Tibial nerve (tissue), 4 donors: Measurements from ENCODE around the gene PLXNA4. TPM values are rescaled to one million over a fixed set of nuclear protein-coding genes. Genes with fewer than 3 reads are reported as not detected.

Experiments used
- DNase-seq, 2 donors: peaks; one replicate each; pipeline ENCODE4 v3.0.0-alpha.2; 2019; ENCODE audit warnings: low spot score in 2 of 2
- H3K27ac ChIP-seq, 4 donors: fragments of 200-600 bp; sonication (generic) in 3 of 4; one replicate each; pipeline ENCODE4 v1.5.1; 2017 to 2019; ENCODE audit warnings: mild to moderate bottlenecking in 1 of 4
- H3K27me3 ChIP-seq, 2 donors: fragments of 200-600 bp; sonication (generic) in 1 of 2; one replicate each; pipeline versions ENCODE4 v1.5.1 to v1.6.0; 2017 to 2019
- H3K36me3 ChIP-seq, 3 donors: fragments of 200-600 bp; sonication (generic); one replicate each; pipeline ENCODE4 v1.5.1; 2018 to 2019
- H3K4me1 ChIP-seq, 4 donors: fragments of 200-600 bp; sonication (generic) in 3 of 4; one replicate each; pipeline ENCODE4 v1.5.1; 2017 to 2019
- H3K4me3 ChIP-seq, 4 donors: fragments of 200-600 bp; sonication (generic) in 3 of 4; one replicate each; pipeline ENCODE4 v1.5.1; 2017 to 2019; ENCODE audit warnings: mild to moderate bottlenecking in 1 of 4, moderate library complexity in 1 of 4
- H3K9me3 ChIP-seq, 4 donors: fragments of 200-600 bp; sonication (generic) in 3 of 4; one replicate each; pipeline ENCODE4 v1.5.1; 2017 to 2019
- CTCF ChIP-seq, 5 experiments: fragments of 200-600 bp in 3 of 5; fragments of 450-650 bp in 2 of 5; sonication (generic) in 3 of 5; IDR thresholded peaks; one replicate each; pipeline ENCODE4 v1.5.1; 2016 to 2019; ENCODE audit warnings: antibody characterized with exemption in 5 of 5, mild to moderate bottlenecking in 3 of 5, moderate library complexity in 2 of 5
- EP300 ChIP-seq, 2 donors: sonication (generic); formaldehyde crosslinking; IDR thresholded peaks; one replicate each; pipeline ENCODE4 v1.6.1; 2017; ENCODE audit warnings: antibody characterized with exemption in 2 of 2, mild to moderate bottlenecking in 1 of 2
- POLR2A ChIP-seq, 2 donors: fragments of 450-650 bp; IDR thresholded peaks; one replicate each; pipeline ENCODE4 v1.6.1; 2017; ENCODE audit warnings: antibody characterized with exemption in 2 of 2, mild to moderate bottlenecking in 2 of 2, moderate library complexity in 2 of 2
- WGBS, 2 donors: methylation state at CpG; one replicate each; pipeline ENCODE4 v1.1.5; 2018; 5-methylcytosine and 5-hydroxymethylcytosine counted together
- total RNA-seq, 4 donors: library from RNA; depleted of rRNA; stranded (reverse); fragments of >200 nt; gene quantifications; one replicate each; pipeline ENCODE4 v1.1.0, GENCODE V29; 2016

The PLXNA4 gene
- total RNA-seq, 4 donors from 2014 or later, result 12.6 to 32.4 (median 13.7) TPM

- peaks cover 0 to 20% (median 4%) of the 10 kb centered on the region in 4 donors for H3K4me1 ChIP-seq
- no peak overlapping the region for H3K4me3 ChIP-seq
- H3K9me3 ChIP-seq, result no peaks in the 10 kb centered on the region
- DNase-seq, result no peak
- no peak overlapping the region for H3K27ac ChIP-seq
- no peaks in the 10 kb centered on the region for H3K36me3 ChIP-seq
- H3K27me3 ChIP-seq, result no peaks in the 10 kb centered on the region
- TF ChIP-seq CTCF (IDR thresholded peaks at IDR 0.05) (no peak), POLR2A (IDR thresholded peaks at IDR 0.05) (no peak), EP300 (IDR thresholded peaks at IDR 0.05) (no peak)
- WGBS, 2 donors, result 78 to 86% methylated on average over 4 of the region's 4 CpGs
Measured at GRCh38 chr7:132373879-132374278, 202.4 kb downstream of the PLXNA4 start.

DNA sequence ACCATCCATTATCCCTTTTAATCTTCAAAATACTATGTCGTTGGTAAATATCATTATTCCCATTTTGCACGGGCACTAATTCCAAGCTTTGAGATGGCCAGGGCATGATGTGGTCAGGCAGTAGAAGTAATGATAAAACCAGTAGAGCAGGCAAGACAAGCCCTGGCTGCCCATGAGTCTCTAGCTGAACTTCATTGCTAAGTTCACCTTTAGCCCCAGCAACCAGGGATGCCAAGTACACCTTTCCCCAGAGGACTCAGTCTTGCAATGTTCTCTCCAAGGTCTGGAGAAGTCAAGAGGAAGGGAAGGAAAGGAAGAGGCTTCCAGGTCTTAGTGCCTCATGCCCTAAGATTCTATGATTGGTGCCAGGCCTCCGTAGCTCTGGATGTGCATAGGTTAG, 203.2 kb downstream of the PLXNA4 start:
- Histone ChIP-seq H3K4me3 (no peak overlapping the region), H3K9me3 (no peaks in the 10 kb centered on the region), H3K36me3 (no peaks in the 10 kb centered on the region), H3K4me1 (peaks cover 0 to 20% (median 4%) of the 10 kb centered on the region in 4 donors), H3K27me3 (no peaks in the 10 kb centered on the region), H3K27ac (no peak overlapping the region)
- 87 to 97% methylated on average over 3 of the region's 3 CpGs for WGBS, 2 donors
- DNase-seq, result no peak
- no peak for TF ChIP-seq POLR2A (IDR thresholded peaks at IDR 0.05)
- no peak for TF ChIP-seq CTCF (IDR thresholded peaks at IDR 0.05)
- no peak for TF ChIP-seq EP300 (IDR thresholded peaks at IDR 0.05)

- Histone ChIP-seq H3K36me3 (no peaks in the 10 kb centered on the region), H3K27ac (no peak overlapping the region), H3K4me1 (peaks cover 0 to 11% (median 4%) of the 10 kb centered on the region in 4 donors), H3K9me3 (no peaks in the 10 kb centered on the region), H3K4me3 (no peak overlapping the region), H3K27me3 (no peaks in the 10 kb centered on the region)
- DNase-seq, result no peak
- 94 to 99% methylated on average over 3 of the region's 3 CpGs for WGBS, 2 donors
- TF ChIP-seq POLR2A (IDR thresholded peaks at IDR 0.05) (no peak), CTCF (IDR thresholded peaks at IDR 0.05) (no peak), EP300 (IDR thresholded peaks at IDR 0.05) (no peak)
Measured at GRCh38 chr7:132371948-132372347, 204.3 kb downstream of the PLXNA4 start.

DNA sequence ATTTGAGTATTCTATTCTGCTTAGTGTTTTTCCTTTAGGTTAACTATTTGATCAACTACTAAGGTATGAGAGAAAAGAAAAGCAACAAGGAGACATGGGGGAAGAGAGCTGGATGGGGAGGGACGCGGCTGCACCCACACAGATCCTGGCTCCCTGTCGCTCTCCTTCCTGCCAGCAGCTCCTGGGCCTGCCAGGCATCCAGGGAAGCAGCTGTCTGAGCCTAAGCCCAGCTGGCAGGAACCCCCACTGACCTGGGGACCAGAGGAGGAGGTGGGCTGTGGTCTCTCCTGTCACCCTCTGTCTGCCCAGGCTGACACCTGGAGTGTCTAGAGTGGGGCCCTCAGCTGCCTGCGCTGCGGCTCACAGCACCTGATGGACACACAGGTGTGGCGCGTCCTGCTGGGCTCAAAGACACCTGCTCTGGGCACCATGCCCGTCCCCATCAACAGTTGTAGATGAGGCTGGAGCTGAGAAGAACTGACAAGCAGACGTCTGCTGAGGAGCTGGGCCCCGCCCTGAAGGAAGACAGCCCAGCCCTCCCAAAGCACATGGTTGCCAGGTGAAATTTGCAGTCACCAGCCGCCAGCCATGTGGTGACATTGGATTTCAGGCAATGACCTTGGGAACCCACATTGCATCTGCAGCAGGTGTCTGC, 207.9 kb downstream of the PLXNA4 start:
- H3K36me3 ChIP-seq, result no peaks in the 10 kb centered on the region
- no peaks in the 10 kb centered on the region for H3K4me1 ChIP-seq
- no peaks in the 10 kb centered on the region for H3K27me3 ChIP-seq
- H3K4me3 ChIP-seq, result no peak overlapping the region
- TF ChIP-seq CTCF (IDR thresholded peaks at IDR 0.05), result no peak
- TF ChIP-seq EP300 (IDR thresholded peaks at IDR 0.05), result no peak
- no peak for TF ChIP-seq POLR2A (IDR thresholded peaks at IDR 0.05)
- no peak overlapping the region for H3K27ac ChIP-seq
- H3K9me3 ChIP-seq, result no peaks in the 10 kb centered on the region
- no peak for DNase-seq
- 87 to 88% methylated on average over 6 to 9 of the region's 11 CpGs for WGBS, 2 donors

DNA sequence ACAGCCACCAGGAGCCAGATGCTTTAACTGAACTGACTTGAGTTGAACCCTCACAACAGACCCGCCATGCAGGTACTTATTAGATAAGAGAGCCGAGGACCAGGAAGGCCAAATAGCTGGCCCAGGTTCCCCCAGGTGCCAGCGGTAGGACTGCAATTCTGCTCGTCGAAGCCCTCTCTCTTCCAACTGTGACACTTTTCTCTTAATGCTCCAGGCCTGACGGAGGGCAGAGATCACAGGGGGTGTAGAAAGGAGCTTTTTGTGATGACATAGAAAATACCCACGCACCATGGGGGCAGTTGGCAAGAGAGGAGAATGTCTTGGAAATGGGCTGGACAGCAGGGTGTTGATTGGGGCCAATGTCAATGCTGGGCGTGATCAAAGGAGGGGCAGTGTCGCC, 208.5 kb downstream of the PLXNA4 start:
- Histone ChIP-seq H3K36me3 (no peaks in the 10 kb centered on the region), H3K27ac (no peak overlapping the region), H3K9me3 (no peaks in the 10 kb centered on the region), H3K4me1 (no peaks in the 10 kb centered on the region), H3K27me3 (no peaks in the 10 kb centered on the region), H3K4me3 (no peak overlapping the region)
- 89 to 93% methylated on average over 9 of the region's 9 CpGs for WGBS, 2 donors
- TF ChIP-seq POLR2A (IDR thresholded peaks at IDR 0.05) (no peak), CTCF (IDR thresholded peaks at IDR 0.05) (no peak), EP300 (IDR thresholded peaks at IDR 0.05) (no peak)
- DNase-seq, result no peak
